HG03175 (cell line): Measurements from ENCODE around the gene NFATC2.
"Not testable (repeated sequence)": the region's sequence is repeated elsewhere in the genome, so short reads cannot be mapped to it uniquely, and the experiment has no call there.

Source experiments
- ATAC-seq: cut with Tn5 transposase; IDR thresholded peaks from one replicate; pipeline ENCODE4 v1.9.1; 2021; ENCODE audit warnings: mild to moderate bottlenecking, moderate library complexity; ENCODE audit not compliant: unreplicated experiment

Gene NFATC2

GRCh38 chr20:51541189-51542032 lies 1.1 kb downstream of the NFATC2 start:
- peak; percentile 62 for ATAC-seq

- no peak for ATAC-seq
These were observed 1.9 kb downstream of the NFATC2 start for GRCh38 chr20:51540580-51540979.

- not testable (repeated sequence) for ATAC-seq
These were observed 2.4 kb downstream of the NFATC2 start for GRCh38 chr20:51540074-51540473.

- ATAC-seq: no peak
These were observed 6.1 kb downstream of the NFATC2 start for GRCh38 chr20:51536116-51537069.

GRCh38 chr20:51535674-51536073 lies 6.8 kb downstream of the NFATC2 start:
- no peak for ATAC-seq

- no peak for ATAC-seq
These were observed 7.5 kb downstream of the NFATC2 start for GRCh38 chr20:51535075-51535386.

- ATAC-seq: no peak
These were observed 9.0 kb downstream of the NFATC2 start for GRCh38 chr20:51533291-51534172.

- no peak for ATAC-seq
These were observed 9.8 kb downstream of the NFATC2 start for GRCh38 chr20:51532577-51533191.

GRCh38 chr20:51531712-51532456 lies 10.6 kb downstream of the NFATC2 start:
- no peak for ATAC-seq

- ATAC-seq: peak; percentile 73
These were observed 11.3 kb downstream of the NFATC2 start for GRCh38 chr20:51531141-51531710.

- ATAC-seq: no peak
These were observed 12.8 kb downstream of the NFATC2 start for GRCh38 chr20:51529758-51530157.

- no peak for ATAC-seq
These were observed 13.3 kb downstream of the NFATC2 start for GRCh38 chr20:51529081-51529681.

- no peak for ATAC-seq
These were observed 14.1 kb downstream of the NFATC2 start for GRCh38 chr20:51528263-51529027.

- ATAC-seq: no peak
These were observed 15.8 kb downstream of the NFATC2 start for GRCh38 chr20:51526754-51527153.

GRCh38 chr20:51526106-51526470 lies 16.4 kb downstream of the NFATC2 start:
- ATAC-seq: peak; percentile 1

- ATAC-seq: peak; percentile 45
These were observed 17.0 kb downstream of the NFATC2 start for GRCh38 chr20:51525241-51526105.

- ATAC-seq: no peak
These were observed 19.1 kb downstream of the NFATC2 start for GRCh38 chr20:51523276-51524013.
